GM23248 (cell line): ENCODE data around the gene DPF1. TPM values are rescaled to one million over a fixed set of nuclear protein-coding genes. Genes with fewer than 3 reads are reported as not detected.
A peak's percentile ranks its signal among the peaks of the same experiment; 100 is the strongest.

Experiments
- DNase-seq: peaks from one replicate; pipeline ENCODE4 v3.0.0-alpha.2; 2015
- H2AFZ ChIP-seq: fragments of 200-600 bp; sonication (generic); 2 replicates; pipeline ENCODE4 v1.6.1; 2016; ENCODE audit warnings: antibody characterized with exemption
- H3F3A ChIP-seq: fragments of 200-600 bp; sonication (generic); 2 replicates; pipeline ENCODE4 v1.6.1; 2016; ENCODE audit warnings: mild to moderate bottlenecking, antibody characterized with exemption, mixed run types; ENCODE audit not compliant: insufficient read depth
- H3K27ac ChIP-seq: fragments of 200-600 bp; sonication (generic); 2 replicates; pipeline ENCODE4 v1.5.1; 2016; ENCODE audit warnings: mild to moderate bottlenecking
- H3K27me3 ChIP-seq: fragments of 200-600 bp; sonication (generic); replicated peaks from 2 replicates; pipeline ENCODE4 v1.6.1; 2016; ENCODE audit warnings: mild to moderate bottlenecking; ENCODE audit not compliant: insufficient read depth
- H3K36me3 ChIP-seq: fragments of 200-600 bp; sonication (generic); 2 replicates; pipeline ENCODE4 v1.6.1; 2016; ENCODE audit warnings: low read depth, mild to moderate bottlenecking
- H3K4me1 ChIP-seq: fragments of 200-600 bp; sonication (generic); 2 replicates; pipeline ENCODE4 v1.6.1; 2016; ENCODE audit warnings: mild to moderate bottlenecking; ENCODE audit not compliant: insufficient read depth
- H3K4me2 ChIP-seq: fragments of 200-600 bp; sonication (generic); one replicate; pipeline ENCODE4 v1.6.1; 2016; ENCODE audit warnings: mild to moderate bottlenecking; ENCODE audit not compliant: unreplicated experiment
- H3K4me3 ChIP-seq: fragments of 200-600 bp; sonication (generic); 2 replicates; pipeline ENCODE4 v1.5.1; 2016; ENCODE audit warnings: mild to moderate bottlenecking
- H3K79me2 ChIP-seq: fragments of 200-600 bp; sonication (generic); 2 replicates; pipeline ENCODE4 v1.6.1; 2016; ENCODE audit warnings: mild to moderate bottlenecking; ENCODE audit not compliant: insufficient read depth
- H3K9ac ChIP-seq: fragments of 200-600 bp; sonication (generic); 2 replicates; pipeline ENCODE4 v1.6.1; 2016; ENCODE audit warnings: mild to moderate bottlenecking
- H3K9me2 ChIP-seq: fragments of 200-600 bp; sonication (generic); 2 replicates; pipeline ENCODE4 v1.6.1; 2016; ENCODE audit warnings: mixed run types, mild to moderate bottlenecking, moderate library complexity; ENCODE audit not compliant: insufficient read depth
- H3K9me3 ChIP-seq: fragments of 200-600 bp; sonication (generic); one replicate; pipeline ENCODE4 v1.6.1; 2017; ENCODE audit warnings: low read depth
- H4K20me1 ChIP-seq: fragments of 200-600 bp; sonication (generic); 2 replicates; pipeline ENCODE4 v1.6.0; 2016; ENCODE audit not compliant: insufficient read depth
- EZH2 ChIP-seq: fragments of 200-600 bp; sonication (generic); IDR thresholded peaks from 2 replicates; pipeline ENCODE4 v1.6.1; 2018; ENCODE audit warnings: antibody characterized with exemption, mild to moderate bottlenecking; ENCODE audit not compliant: insufficient read depth, poor library complexity, severe bottlenecking
- EZH2phosphoT487 ChIP-seq: fragments of 200-600 bp; sonication (generic); IDR thresholded peaks from 2 replicates; pipeline ENCODE4 v1.6.1; 2018; ENCODE audit warnings: antibody characterized with exemption, moderate library complexity, mild to moderate bottlenecking, low read depth; ENCODE audit not compliant: insufficient read depth
- WGBS, 2 experiments: methylation state at CpG; one replicate each; pipeline ENCODE4 v1.1.6; 2015 to 2017; ENCODE audit warnings: low lambda C conversion rate in 2 of 2, low coverage in 1 of 2; ENCODE audit errors: missing lambda C conversion rate in 2 of 2; 5-methylcytosine and 5-hydroxymethylcytosine counted together
- in situ Hi-C: fragments of 300-500 bp; cut with MboI; formaldehyde crosslinking; loops from 2 replicates; pipeline ENCODE4 v1.15.0; 2020
- polyA plus RNA-seq: library from polyadenylated mRNA; unstranded; fragments of >200 nt; fragmentation: Nextera tagmentation; extraction: Ambion mirVana; gene quantifications from 2 replicates; pipeline ENCODE4 v1.2.1, GENCODE V29; 2016
- total RNA-seq: library from RNA; depleted of rRNA; stranded (reverse); fragments of >200 nt; shearing (Covaris generic); gene quantifications from 2 replicates; pipeline ENCODE4 v1.2.3, GENCODE V29; 2014

Gene DPF1
- total and polyA plus RNA-seq, 2 experiments from 2014 or later, result 1.5 to 5.2 TPM

GRCh38 chr19:38184815-38185214 lies 39.2 kb downstream of the DPF1 start:
- TF ChIP-seq EZH2phosphoT487, result no peak
- TF ChIP-seq EZH2, result no peak
- Histone ChIP-seq H3K27ac (no peak overlapping the region), H3K36me3 (peaks cover 5% of the 10 kb centered on the region; the same call in 1 of the 2 replicates), H3K4me3 (no peak overlapping the region), H3K9me2 (no peaks in the 10 kb centered on the region), H3K27me3 (no peaks in the 10 kb centered on the region), H4K20me1 (no peaks in the 10 kb centered on the region), H3F3A (no peaks in the 10 kb centered on the region), H2AFZ (no peak overlapping the region), H3K9ac (no peak overlapping the region), H3K9me3 (no peaks in the 10 kb centered on the region), H3K4me2 (no peak overlapping the region), H3K79me2 (no peaks in the 10 kb centered on the region), H3K4me1 (peaks cover 13% of the 10 kb centered on the region; the same call in 1 of the 2 replicates)
- DNase-seq, result no peak
- in situ Hi-C loops, result no loop called here
- WGBS, 2 experiments, result 89 to 90% methylated on average over 9 of the region's 9 CpGs

GRCh38 chr19:38183251-38183897 lies 40.6 kb downstream of the DPF1 start:
- Histone ChIP-seq H3K27me3 (no peaks in the 10 kb centered on the region), H3K79me2 (no peaks in the 10 kb centered on the region), H3K9ac (peak overlapping the region; percentile 65), H2AFZ (peak overlapping the region; percentile 59), H4K20me1 (no peaks in the 10 kb centered on the region), H3K4me3 (peak overlapping the region; percentile 59), H3K36me3 (peaks cover 5% of the 10 kb centered on the region; the same call in 1 of the 2 replicates), H3F3A (no peaks in the 10 kb centered on the region), H3K9me2 (no peaks in the 10 kb centered on the region), H3K4me1 (peaks cover 13% of the 10 kb centered on the region; the same call in 1 of the 2 replicates), H3K9me3 (no peaks in the 10 kb centered on the region), H3K27ac (no peak overlapping the region; the same call in 1 of the 2 replicates), H3K4me2 (peak overlapping the region; percentile 74)
- TF ChIP-seq EZH2 (no peak), EZH2phosphoT487 (no peak)
- 5 to 10% methylated on average over 20 to 30 of the region's 30 CpGs for WGBS, 2 experiments
- DNase-seq, result peak; percentile 61
- in situ Hi-C loops, result no loop called here

GRCh38 chr19:38182536-38183210 lies 41.3 kb downstream of the DPF1 start:
- no peak for TF ChIP-seq EZH2
- peaks cover 5% of the 10 kb centered on the region; the same call in 1 of the 2 replicates for H3K36me3 ChIP-seq
- no peak overlapping the region for H3K4me3 ChIP-seq
- H2AFZ ChIP-seq, result no peak overlapping the region
- no peaks in the 10 kb centered on the region for H3K9me2 ChIP-seq
- in situ Hi-C loops, result no loop called here
- H4K20me1 ChIP-seq, result no peaks in the 10 kb centered on the region
- H3K9me3 ChIP-seq, result no peaks in the 10 kb centered on the region
- no peak overlapping the region for H3K27ac ChIP-seq
- peak overlapping the region; percentile 65; the same call in 1 of the 2 replicates for H3K9ac ChIP-seq
- no peaks in the 10 kb centered on the region for H3F3A ChIP-seq
- H3K4me1 ChIP-seq, result peaks cover 13% of the 10 kb centered on the region; the same call in 1 of the 2 replicates
- DNase-seq, result peak; percentile 37
- WGBS, 2 experiments, result 77 to 79% methylated on average over 20 to 21 of the region's 21 CpGs
- H3K4me2 ChIP-seq, result no peak overlapping the region
- no peaks in the 10 kb centered on the region for H3K79me2 ChIP-seq
- H3K27me3 ChIP-seq, result no peaks in the 10 kb centered on the region

- TF ChIP-seq EZH2phosphoT487, result no peak
- TF ChIP-seq EZH2, result no peak
- peaks cover 5% of the 10 kb centered on the region; the same call in 1 of the 2 replicates for H3K36me3 ChIP-seq
- H3K79me2 ChIP-seq, result no peaks in the 10 kb centered on the region
- no peak overlapping the region for H3K4me3 ChIP-seq
- H3K9me3 ChIP-seq, result no peaks in the 10 kb centered on the region
- H3K4me2 ChIP-seq, result no peak overlapping the region
- H4K20me1 ChIP-seq, result no peaks in the 10 kb centered on the region
- no peak for DNase-seq
- in situ Hi-C loops, result no loop called here
- no peak overlapping the region for H3K9ac ChIP-seq
- 96 to 97% methylated on average over 3 of the region's 3 CpGs for WGBS, 2 experiments
- no peak overlapping the region for H2AFZ ChIP-seq
- H3F3A ChIP-seq, result no peaks in the 10 kb centered on the region
- peaks cover 13% of the 10 kb centered on the region; the same call in 1 of the 2 replicates for H3K4me1 ChIP-seq
- H3K27ac ChIP-seq, result no peak overlapping the region
- H3K27me3 ChIP-seq, result no peaks in the 10 kb centered on the region
- no peaks in the 10 kb centered on the region for H3K9me2 ChIP-seq
Measured at GRCh38 chr19:38180071-38180470, 44.0 kb downstream of the DPF1 start.
